ENCODE measurements around the gene MRPS24.
"Not testable (repeated sequence)": the region's sequence is repeated elsewhere in the genome, so short reads cannot be mapped to it uniquely, and the experiment has no call there.

MRPS24 gene

DNA sequence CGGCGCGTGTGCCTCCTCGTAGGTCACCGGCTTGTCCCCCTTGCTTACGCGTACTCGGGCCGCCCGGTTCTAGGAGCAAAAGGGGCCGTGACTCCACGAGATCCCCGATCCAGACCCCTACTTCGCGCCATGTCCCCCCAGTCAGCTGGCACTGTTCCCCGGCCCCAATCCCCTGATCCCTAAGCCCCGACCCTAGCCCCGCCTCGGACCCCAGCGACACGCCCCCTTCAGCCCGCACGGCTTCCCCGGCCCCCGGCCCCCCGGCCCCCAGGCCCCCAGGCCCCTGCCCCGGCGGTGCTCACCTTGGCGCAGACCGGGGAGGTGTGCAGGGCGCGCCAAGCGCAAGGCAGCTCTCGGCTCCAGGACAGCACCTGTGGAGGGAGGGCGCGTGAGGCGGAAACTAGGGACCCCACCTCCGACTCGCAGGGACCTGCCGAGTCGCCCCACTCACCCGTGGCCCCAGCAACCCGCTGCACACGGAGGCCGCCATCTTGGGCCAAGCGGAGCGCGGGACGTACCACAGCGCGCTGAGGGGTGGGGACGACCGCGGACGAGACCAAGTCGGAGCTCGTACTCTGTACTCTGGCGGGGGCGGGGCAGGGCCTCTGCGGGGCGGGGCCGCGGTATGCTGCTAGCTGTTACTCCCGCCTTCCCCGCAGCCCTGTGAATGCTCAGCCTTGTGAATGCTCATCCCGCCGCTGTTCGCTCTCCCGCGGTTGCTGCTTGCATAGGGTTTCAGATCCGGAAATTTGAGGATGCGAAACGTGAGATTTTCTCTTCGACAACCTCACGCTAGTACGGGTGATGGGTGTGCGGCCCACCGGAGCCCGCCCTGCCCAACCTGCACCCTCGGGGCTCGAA, at the start of gene MRPS24:
Gene MRPS24 (minus strand): TSS at position 512 of the 861 bp plus-strand sequence. CDS start 22 bp downstream, at position 490.
- DNase-seq (ENCODE audit: low read depth, low spot score) = peak; percentile 97

DNA sequence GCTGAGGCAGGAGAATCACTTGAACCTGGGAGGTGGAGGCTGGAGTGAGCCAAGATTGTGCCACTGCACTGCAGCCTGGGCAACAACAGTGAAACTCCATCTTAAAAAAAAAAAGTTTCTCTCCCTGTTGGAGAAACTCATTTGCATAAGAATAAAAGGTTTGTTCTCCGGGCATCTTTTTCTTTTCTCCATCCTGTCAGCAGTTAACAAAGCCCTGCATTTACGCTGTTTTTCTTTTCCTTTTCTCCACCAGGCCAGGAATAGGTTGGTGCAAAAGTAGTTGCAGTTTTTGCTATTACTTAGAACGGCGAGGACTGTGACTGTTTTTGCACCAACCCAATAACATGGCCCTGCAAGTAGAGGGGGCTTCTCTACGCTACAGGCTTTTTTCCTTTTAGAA, 46.6 kb upstream of the MRPS24 start:
- no peak for DNase-seq (ENCODE audit: low read depth, low spot score)

DNA sequence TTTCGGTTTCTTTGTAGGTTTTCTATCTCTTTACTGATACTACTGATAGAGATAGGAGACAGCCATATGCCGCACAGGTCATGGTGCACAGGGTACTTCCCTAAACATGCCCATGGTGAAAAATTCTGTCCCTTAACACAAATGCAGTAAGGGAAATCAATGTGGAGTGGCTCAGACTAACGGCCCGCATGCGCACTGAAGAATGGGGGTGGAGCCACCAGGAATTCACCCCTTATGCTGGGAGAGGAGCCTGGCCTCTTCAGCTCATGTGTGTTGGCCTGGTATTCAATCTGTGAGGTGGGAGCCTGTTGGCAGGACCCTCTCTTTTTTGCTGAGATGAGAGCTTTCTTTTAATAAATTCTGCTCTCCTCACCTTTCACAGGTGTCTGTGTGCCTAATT, 45.5 kb upstream of the MRPS24 start:
- DNase-seq (ENCODE audit: low read depth, low spot score) = no peak

DNA sequence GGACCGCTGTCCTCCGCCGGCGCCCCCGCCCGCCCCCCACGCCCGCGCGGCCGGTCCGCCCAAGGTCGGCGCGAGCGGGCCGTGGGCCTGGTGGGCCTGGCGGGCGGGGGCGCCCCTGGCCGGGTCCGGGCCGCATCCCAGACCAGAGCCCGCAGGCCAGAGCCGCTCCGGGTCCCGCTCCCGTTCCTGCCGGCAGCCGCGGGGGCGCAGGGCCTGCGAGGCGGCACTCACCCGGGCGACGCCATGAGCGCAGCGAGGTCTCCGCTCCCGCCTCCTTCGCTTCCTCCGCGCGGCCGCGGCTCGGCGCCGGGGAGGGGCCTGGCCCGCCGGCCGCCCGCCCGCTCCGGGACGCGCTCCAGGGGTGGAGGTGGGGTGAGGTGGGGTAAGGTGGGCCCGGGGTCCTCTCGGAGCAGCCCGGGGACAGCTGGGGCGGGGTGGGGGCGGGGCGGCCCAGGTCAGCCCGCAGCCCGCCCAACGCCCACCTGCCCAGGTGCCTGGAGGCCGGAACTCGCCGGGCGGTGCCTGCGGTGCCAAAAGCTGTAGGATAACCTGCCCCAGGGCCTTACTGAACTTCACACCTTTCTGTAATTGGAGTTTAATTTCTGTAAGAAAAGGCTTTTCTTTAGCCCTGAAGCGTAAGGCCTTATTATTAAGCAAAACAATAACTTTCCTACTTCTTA, 37.2 kb upstream of the MRPS24 start, which contains the start of gene URGCP:
Gene URGCP (minus strand): TSS at position 266 of the 680 bp plus-strand sequence. CDS start 21 bp downstream, at position 245.
- DNase-seq (ENCODE audit: low read depth, low spot score) = peak; percentile 75

DNA sequence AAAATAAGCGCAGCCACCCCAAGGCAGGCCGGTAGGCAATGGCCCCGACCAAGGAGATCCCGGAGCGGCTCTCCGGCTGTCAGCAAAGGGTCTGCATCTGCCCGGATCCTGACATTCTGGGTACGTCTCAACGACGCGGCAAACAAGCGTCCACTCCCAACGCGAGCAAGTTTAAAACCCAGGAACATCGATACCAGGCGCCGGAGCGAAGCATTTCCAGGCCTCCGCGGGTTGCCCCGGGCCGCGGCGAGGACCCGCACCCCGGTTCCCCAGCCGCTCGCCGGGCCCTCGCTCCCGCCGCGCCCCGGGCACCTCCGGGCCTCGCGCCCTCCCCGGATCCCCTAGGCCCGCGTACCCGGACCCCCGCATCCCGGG, 36.6 kb upstream of the MRPS24 start:
- peak; percentile 67 for DNase-seq (ENCODE audit: low read depth, low spot score)

DNA sequence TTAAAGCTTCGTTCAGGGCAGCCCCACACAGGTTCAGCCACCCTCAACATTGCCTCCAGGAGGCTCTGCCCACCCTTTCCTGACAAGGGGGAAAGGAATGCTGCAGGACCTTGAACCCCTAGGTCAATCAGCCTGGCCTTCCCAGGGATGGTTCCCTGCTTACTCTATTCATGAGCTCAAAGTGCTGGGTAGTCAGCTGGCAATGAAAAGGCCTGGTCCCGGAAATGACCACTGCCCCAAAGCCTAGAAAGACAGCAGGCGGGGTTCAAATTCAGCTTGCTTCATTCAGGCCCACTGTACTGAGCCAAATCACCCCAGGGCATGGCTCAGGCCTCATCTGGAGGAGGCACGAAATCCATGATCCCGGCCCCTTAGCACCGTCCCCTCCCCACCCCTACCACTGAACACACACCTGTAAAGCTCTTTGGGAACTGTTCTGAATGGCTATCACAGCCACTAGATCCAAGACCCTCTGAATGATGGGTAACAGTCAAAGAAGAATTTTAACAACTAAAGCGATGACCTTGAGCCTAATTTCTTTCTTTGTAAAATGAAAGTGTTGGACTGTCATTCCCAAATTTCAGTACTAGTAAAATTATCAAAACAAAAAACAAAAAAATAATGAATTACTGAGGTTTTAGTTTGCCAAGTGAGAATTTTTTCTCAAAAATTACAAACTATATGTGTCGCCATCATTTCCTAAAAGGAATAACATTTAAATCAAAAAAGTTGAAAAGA, 36.1 kb upstream of the MRPS24 start:
- DNase-seq (ENCODE audit: low read depth, low spot score) = no peak

DNA sequence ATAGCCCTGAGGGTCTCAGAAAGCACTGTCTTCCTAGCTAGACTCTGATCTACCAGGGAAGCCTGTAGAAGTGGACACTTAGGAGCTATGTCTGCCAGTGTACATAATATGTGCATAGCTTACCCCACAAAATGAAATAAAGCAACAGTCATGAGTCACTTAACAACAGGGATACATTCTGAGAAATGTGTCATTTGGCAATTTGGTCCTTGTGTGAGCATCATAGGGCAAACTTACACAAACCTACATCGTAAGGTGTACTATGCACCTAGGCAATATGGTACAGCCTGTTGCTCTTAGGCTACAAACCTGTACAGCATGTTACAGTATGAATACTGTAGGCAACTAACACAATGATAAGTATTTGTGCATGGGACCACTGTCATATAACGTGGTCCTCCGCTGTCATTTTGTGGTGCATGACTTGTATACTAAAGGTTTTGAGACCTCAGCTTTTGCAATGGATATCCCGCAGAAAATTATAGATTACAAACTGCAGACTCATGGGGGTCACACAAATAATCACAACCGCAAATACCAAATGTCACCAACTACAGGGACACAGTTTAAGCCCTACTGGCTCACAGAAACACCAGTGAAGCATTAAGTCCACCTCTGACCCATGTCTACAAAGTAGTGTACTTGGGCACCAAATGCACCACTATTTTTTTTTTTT, 35.4 kb upstream of the MRPS24 start:
- DNase-seq (ENCODE audit: low read depth, low spot score) = no peak

DNA sequence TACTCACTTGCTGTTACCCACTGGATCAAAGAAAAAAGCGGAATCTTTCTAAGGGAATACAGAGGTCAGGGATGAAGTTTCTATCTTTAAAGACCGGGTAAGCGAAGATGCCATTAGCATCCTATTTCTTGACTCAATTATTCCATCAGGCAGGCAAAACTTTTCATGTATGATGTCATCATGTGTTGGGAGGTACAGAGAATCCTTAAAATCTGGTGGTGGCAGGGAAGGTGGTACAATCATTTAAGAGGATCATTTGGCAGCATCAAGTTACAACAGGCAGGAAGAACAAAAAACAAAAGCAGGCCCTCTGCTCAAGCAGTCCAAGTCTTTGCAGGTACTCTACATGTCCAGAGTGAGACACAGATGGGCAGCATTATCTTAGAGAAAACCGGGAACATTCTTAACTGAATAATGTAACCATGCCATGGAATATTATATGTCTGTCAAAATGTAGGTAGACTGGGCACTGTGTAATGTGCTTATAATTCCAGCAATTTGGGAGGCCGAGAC, 33.3 kb upstream of the MRPS24 start:
- no peak for DNase-seq (ENCODE audit: low read depth, low spot score)

DNA sequence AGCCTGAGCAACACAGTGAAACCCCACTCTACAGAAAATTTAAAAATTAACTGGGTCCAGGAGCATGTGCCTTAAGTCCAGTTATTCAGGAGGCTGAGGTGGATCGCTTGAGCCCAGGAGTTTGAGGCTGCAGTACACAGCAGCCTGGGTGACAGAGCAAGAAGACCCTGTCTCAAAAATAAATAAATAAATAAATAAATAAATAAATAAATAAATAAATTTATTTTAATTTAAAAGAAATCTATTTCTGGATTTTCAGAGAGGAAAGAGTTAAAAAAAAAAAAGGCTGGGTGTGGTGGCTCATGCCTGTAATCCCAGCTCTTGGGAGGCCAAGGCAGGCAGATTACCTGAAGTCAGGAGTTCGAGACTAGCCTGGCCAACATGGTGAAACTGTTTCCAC, 29.3 kb upstream of the MRPS24 start:
- DNase-seq (ENCODE audit: low read depth, low spot score) = not testable (repeated sequence)

DNA sequence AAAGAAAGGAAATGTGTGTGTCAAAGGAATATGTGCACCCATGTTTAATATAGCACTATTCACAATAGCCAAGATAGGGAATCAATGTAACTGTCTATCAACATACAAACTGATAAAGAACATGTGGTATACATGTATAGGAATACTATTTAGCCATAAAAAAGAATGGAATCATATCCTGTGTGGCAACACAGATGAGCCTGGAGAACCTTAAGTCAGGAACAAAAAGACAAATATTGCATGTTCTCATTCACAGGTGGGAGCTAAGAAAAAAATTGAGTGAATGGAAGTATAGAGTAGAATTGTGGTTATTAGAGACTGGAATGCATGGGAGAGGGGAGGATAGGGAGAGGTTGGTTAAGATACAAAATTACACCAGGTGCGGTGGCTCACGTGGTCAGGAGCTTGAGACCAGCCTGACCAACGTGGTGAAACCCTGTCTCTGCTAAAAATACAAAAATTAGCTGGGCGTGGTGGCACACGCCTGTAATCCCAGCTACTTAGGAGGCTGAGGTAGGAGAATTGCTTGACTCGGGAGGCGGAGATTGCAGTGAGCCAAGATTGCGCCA, 26.6 kb upstream of the MRPS24 start:
- no peak for DNase-seq (ENCODE audit: low read depth, low spot score)

DNA sequence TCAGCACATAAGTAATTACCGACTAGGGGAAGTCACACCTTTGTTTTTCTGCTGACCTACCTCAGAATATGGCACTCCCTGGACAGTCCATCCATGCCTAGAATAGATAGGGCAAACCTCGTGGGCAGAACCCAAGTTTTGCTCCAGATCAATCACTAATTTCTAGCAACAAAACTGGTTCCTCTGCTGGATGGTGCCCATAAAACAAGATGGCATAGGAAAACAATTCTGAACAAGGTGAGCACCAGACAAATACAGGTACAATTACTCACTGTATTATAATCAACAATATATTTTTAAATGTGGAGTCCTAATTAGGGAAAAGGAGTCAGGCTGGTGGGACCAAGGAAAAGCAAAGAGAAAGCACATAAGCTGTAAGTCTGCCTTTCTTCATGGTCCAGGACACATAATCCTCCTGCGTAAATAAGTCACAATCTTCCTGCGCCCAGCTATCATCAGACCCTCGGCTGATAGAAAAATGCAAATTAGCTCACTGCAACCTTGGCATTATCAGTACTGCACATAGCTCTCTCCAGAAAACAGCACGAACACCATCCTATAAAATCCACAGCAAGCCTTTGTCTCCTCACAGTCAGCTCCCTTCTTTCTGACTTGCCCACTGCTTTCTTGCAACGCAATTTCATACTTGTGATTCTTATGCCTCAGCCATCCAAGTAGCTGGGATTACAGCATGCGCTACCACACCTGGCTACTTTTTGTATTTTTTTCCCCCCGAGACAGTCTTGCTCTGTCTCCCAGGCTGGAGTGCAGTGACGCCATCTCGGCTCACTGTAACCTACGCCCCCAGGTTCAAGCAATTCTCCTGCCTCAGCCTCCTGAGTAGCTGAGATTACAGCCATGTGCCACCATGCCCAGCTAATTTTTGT, 22.0 kb upstream of the MRPS24 start:
- no peak for DNase-seq (ENCODE audit: low read depth, low spot score)

DNA sequence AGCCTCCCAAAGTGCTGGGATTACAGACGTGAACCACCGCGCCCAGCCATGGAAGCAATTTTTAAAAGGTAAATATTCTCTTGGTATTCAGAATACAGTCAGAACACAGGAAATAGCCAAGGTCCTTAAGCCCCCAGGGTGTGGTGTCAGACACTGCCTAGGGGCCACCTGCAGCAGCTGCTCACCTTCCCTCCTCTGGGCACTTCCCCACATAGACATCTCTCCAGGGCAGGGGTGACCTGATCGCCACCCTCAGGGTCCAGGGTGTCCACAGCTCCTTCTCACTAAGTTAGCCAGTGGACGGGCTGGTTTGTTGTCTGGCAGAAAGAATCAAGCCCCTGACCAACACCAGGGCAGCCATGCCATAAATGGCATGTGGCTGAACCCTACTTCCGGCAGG, 21.2 kb upstream of the MRPS24 start:
- no peak for DNase-seq (ENCODE audit: low read depth, low spot score)

DNA sequence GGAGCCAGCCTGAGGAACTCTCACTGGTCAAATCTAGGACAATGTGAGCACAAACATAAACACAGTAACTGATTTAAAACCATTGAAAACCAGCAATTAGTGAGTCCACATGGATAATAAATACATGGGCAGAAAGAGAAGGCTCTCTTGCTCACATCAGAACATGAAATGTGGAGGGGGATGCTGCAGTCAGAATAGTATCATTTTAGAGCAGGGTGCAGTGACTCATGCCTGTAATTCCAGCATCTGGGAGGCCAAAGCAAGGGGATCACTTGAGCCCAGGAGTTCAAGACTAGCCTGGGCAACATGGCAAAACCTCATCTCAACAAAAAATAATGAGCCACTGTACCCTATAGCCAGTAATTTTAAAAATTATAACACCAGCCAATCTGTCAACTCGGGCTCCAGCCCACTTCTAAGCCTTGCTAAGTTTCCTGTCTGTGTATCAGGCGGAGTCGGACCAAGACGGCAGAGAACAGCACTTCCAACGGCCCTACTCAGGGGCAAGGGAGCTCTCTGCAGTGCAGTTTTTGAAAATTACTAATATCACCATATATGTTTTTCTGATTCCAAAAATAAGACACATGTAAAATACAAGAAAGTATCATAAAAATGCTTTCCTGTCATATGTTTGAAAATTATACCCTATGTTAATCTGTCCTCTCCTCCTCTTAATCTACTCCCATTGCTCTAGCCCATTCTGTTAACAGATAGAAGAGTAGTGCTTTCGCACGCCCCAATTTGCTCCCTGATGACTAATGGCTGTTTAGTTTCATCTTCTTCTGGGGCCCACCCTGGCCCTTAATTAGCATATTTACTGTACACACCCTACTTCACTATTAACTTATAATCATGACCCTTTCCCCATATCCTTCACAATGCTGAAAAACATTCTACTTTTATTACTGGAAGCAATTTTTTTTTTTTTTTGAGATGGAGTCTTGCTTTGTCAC, 20.0 kb upstream of the MRPS24 start:
- DNase-seq (ENCODE audit: low read depth, low spot score) = no peak

DNA sequence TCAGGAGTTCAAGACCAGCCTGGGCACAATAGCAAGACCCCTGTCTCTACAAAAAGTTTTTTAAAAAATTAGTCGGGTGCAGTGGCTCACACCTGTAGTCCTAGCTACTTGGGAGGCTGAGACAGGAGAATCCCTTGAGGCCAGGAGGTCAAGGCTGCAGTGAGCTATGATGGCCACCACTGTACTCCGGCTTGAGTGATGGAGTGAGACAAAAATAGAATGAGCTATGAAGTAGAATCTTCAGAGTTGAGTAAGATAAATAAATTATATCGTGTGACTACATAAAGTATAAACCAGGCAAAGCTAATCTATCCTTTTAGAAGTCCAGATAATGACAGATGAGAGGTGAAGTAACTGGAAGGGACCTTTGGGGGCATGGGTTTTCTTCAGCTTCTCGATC, 15.3 kb upstream of the MRPS24 start:
- no peak for DNase-seq (ENCODE audit: low read depth, low spot score)

DNA sequence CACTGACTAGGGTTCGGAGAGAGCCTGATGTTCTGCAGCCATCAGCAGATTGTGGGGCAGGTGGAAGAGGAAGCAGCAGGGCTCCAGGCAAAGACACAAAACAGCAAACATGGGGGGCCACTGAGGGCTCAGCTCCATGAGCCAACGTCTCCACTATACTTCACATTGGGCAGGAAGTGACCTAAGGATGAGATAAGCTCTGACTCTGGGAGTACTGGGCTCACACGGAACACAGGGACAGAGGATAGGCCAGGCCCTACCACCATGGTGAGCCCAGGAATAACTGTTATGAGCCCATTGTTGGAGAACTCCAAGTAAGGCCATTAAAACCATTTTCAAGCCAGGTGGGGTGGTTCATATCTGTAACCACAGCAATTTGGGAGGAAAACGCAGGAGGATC, 14.9 kb upstream of the MRPS24 start:
- DNase-seq (ENCODE audit: low read depth, low spot score) = no peak

DNA sequence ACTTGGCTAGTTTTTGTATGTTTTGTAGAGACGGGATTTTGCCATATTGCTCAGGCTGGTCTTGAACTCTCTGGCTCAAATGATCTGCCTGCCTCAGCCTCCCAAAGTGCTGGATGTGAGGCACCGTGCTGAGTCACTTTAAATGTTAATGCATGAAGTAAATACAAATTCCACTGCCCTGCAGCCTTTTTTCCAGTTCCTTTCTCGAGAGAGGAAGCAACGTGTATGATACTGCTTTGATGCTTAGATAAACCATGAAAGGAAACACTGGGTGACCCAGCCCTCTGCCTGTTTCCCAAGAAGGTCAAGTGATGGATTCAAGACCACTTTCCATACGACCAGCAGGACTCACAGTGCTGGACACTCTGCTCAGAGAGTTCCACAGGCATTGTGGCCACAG, 11.3 kb upstream of the MRPS24 start:
- DNase-seq (ENCODE audit: low read depth, low spot score) = no peak

DNA sequence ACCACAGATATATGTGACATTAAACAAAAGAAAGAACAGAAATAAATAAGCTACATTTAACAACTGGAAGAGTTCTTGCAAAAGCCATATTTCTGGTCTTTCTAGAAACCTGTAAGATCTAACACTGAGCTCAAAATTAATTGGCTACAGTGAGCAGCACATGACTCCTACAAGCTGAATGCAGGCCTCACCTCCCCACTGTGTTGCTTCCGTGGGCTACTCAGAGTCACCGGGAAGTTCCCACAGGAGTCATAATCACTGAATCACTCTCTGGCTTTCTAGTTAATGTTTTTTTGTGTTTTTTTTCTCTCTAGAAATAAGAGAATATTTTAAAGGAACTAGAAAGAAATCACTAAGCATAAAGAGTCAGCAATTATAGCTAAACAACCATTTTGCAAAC, 10.2 kb upstream of the MRPS24 start:
- DNase-seq (ENCODE audit: low read depth, low spot score) = peak; percentile 70

DNA sequence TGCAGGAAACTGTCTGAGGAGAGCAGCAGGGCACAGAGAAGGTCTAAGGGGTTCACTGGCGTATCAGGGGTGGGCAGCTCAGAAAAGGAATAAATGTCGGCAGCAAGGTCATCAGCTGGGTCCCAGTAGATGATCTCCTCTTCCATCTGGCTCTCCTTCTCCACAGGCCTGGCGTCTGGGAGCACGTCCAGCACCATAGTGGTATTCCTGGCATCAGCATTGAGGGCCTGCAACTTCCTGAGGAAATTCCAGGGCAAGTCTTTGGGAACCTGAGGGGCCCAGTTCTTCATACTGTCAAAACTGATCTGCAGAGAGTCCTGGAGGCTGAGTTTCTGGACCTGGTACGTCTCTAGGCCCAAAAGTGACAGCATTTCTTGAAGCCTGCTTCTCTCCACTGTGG, 9.6 kb upstream of the MRPS24 start:
- DNase-seq (ENCODE audit: low read depth, low spot score) = peak; percentile 47
